ELR (cell line): ENCODE measurements around the gene DIPK1C.

Source experiments
- DNase-seq: peaks from one replicate; pipeline ENCODE4 v3.0.0-alpha.2; 2015; ENCODE audit warnings: low read depth

Gene DIPK1C

GRCh38 chr18:74418023-74418422 lies 39.1 kb downstream of the DIPK1C start:
- DNase-seq = no peak

GRCh38 chr18:74416124-74416523 lies 41.0 kb downstream of the DIPK1C start:
- no peak for DNase-seq

GRCh38 chr18:74414953-74415515 lies 42.1 kb downstream of the DIPK1C start:
- DNase-seq = peak; percentile 2

GRCh38 chr18:74413836-74414235 lies 43.3 kb downstream of the DIPK1C start:
- DNase-seq = no peak

- DNase-seq = no peak
These were observed 44.8 kb downstream of the DIPK1C start for GRCh38 chr18:74412116-74412880.

GRCh38 chr18:74411475-74411874 lies 45.6 kb downstream of the DIPK1C start:
- no peak for DNase-seq

- DNase-seq = no peak
These were observed 46.6 kb downstream of the DIPK1C start for GRCh38 chr18:74410441-74410992.

GRCh38 chr18:74407888-74408287 lies 49.2 kb downstream of the DIPK1C start:
- no peak for DNase-seq

GRCh38 chr18:74402806-74403433 lies 54.2 kb downstream of the DIPK1C start:
- no peak for DNase-seq

GRCh38 chr18:74400813-74401212 lies 56.3 kb downstream of the DIPK1C start:
- no peak for DNase-seq

GRCh38 chr18:74399091-74399887 lies 57.8 kb downstream of the DIPK1C start:
- DNase-seq = no peak

GRCh38 chr18:74397572-74397971 lies 59.5 kb downstream of the DIPK1C start:
- DNase-seq = no peak

GRCh38 chr18:74396171-74397169 lies 60.6 kb downstream of the DIPK1C start:
- DNase-seq = no peak

GRCh38 chr18:74395648-74396154 lies 61.4 kb downstream of the DIPK1C start:
- no peak for DNase-seq

- no peak for DNase-seq
These were observed 62.1 kb downstream of the DIPK1C start for GRCh38 chr18:74395006-74395405.

- no peak for DNase-seq
These were observed 64.8 kb downstream of the DIPK1C start for GRCh38 chr18:74392323-74392722.

- no peak for DNase-seq
These were observed 66.2 kb downstream of the DIPK1C start for GRCh38 chr18:74390900-74391299.

- no peak for DNase-seq
These were observed 67.1 kb downstream of the DIPK1C start for GRCh38 chr18:74389991-74390390.

GRCh38 chr18:74389171-74389927 lies 67.8 kb downstream of the DIPK1C start:
- DNase-seq = no peak

GRCh38 chr18:74388227-74388626 lies 68.9 kb downstream of the DIPK1C start:
- no peak for DNase-seq
